Measurements from ENCODE around the gene MAGI1. TPM values are rescaled to one million over a fixed set of nuclear protein-coding genes. Genes with fewer than 3 reads are reported as not detected.

MAGI1 gene
- total RNA-seq, 2 experiments from 2014 or later: 0.21 to 0.24 TPM

DNA sequence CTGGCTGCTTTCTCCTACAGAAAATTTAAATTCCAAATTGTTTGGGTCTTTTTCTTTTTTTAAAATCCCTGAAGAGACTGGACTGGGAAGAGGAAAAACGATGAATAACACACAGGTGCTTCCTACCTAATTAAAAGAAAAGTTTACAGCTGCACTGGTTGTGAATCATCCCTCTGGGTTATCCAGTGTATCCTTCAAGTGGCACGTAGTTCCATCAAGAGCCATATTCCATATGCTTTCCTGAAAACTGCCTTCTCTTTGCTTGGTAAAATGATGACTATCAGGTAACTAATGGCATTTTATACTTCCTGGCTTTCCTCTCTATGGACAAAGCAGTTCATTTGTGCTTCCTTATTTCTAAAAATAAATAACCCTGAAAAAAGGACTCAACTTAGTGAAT lies 123.2 kb downstream of the MAGI1 start:
- CTCF ChIA-PET: no interaction called here
- H3K4me1 Mint-ChIP-seq (ENCODE audit: low read depth): no peaks in the 10 kb centered on the region
- no peaks in the 10 kb centered on the region for H3K27me3 Mint-ChIP-seq
- intact Hi-C loops (cut with micrococcal nuclease): no loop called here
- DNase-seq: no peak
- POLR2A ChIA-PET: no interaction called here
- no peaks in the 10 kb centered on the region for H3K36me3 Mint-ChIP-seq
- peaks cover 2% of the 10 kb centered on the region for H3K9me3 Mint-ChIP-seq
- no peak overlapping the region for H3K27ac Mint-ChIP-seq
- H3K4me3 Mint-ChIP-seq: no peak overlapping the region

DNA sequence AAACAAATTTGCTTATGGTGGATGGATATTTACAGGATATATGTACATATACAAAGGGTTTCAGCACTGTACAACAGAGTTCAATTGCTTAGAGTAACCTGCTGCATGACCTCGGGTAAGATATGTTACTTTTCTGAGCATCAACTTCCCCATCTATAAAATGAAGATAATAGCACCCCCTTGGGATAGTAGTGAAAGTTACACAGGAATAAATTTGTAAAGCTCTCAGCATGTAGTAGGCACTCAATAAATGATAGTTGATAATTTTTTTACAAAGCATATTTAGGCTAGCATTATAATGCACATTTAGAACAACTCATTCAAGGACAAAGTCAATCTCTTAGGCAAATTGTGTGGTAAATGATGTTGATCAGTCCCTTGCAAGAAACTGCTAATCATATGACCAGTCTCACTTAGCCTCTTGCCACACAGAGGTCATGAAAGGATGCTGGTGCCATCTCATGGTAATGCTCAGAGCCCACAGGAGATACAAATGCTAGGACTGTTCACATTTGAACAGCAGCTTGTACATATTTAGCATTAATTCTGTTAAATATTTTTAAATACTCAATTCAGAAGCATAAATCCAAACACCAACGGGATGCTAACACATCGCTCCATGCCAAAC lies 123.9 kb downstream of the MAGI1 start:
- CTCF ChIA-PET: no interaction called here
- Mint-ChIP-seq H3K27me3 (no peaks in the 10 kb centered on the region), H3K27ac (no peak overlapping the region), H3K4me1 (ENCODE audit: low read depth) (no peaks in the 10 kb centered on the region), H3K4me3 (no peak overlapping the region), H3K9me3 (peaks cover 2% of the 10 kb centered on the region), H3K36me3 (no peaks in the 10 kb centered on the region)
- intact Hi-C loops (cut with micrococcal nuclease): no loop called here
- POLR2A ChIA-PET: no interaction called here
- no peak for DNase-seq

- Mint-ChIP-seq H3K4me3 (no peak overlapping the region), H3K9me3 (peaks cover 2% of the 10 kb centered on the region), H3K27me3 (no peaks in the 10 kb centered on the region), H3K36me3 (no peaks in the 10 kb centered on the region), H3K4me1 (ENCODE audit: low read depth) (no peaks in the 10 kb centered on the region), H3K27ac (no peak overlapping the region)
- no peak for DNase-seq
- ChIA-PET POLR2A (no interaction called here), CTCF (no interaction called here)
- intact Hi-C loops (cut with micrococcal nuclease): no loop called here
These were observed 124.5 kb downstream of the MAGI1 start for GRCh38 chr3:65914032-65914739.

DNA sequence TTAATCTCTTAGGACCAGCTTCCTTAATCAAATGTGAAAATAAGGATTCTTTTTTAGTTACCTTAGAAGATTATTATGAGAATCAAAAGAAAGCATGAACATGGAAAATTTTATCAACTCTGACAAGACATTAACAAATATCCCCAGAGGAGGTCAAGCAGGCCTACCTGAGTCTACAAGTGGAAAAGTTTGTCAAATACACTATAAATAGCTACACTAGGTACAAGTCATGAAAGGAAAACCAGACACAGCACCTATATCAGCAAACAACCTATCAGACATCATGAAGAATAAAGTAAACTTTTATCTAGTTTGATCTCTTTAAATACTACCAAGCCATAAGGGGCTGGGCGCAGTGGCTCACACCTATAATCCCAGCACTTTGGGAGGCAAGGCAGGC lies 126.1 kb downstream of the MAGI1 start:
- intact Hi-C loops (cut with micrococcal nuclease): no loop called here
- no peaks in the 10 kb centered on the region for H3K27me3 Mint-ChIP-seq
- no peak overlapping the region for H3K27ac Mint-ChIP-seq
- ChIA-PET CTCF (no interaction called here), POLR2A (no interaction called here)
- no peak overlapping the region for H3K4me3 Mint-ChIP-seq
- peaks cover 2% of the 10 kb centered on the region for H3K9me3 Mint-ChIP-seq
- no peaks in the 10 kb centered on the region for H3K4me1 Mint-ChIP-seq (ENCODE audit: low read depth)
- H3K36me3 Mint-ChIP-seq: no peaks in the 10 kb centered on the region
- DNase-seq: no peak

DNA sequence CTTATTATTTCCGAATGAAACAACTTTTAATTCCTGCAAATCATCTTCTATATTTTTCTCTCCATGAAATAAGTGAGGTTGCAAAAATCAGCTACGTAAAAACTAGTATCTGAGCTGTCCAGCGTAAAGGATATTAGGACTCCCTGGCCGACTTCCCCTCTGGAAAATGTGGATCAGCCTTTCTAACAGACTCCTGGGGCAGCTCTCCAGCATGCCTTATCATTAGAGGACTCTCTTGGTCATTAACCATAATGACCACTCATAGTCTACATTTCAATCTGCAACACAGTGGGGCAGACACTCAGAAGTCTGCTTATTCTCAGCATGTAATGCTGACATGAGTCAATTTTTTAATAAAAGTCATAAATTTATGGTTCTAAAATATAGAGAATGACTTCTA lies 130.1 kb downstream of the MAGI1 start:
- no peak overlapping the region for H3K4me3 Mint-ChIP-seq
- no peaks in the 10 kb centered on the region for H3K4me1 Mint-ChIP-seq (ENCODE audit: low read depth)
- H3K27ac Mint-ChIP-seq: no peak overlapping the region
- CTCF ChIA-PET: no interaction called here
- no peaks in the 10 kb centered on the region for H3K36me3 Mint-ChIP-seq
- H3K9me3 Mint-ChIP-seq: no peaks in the 10 kb centered on the region
- no peaks in the 10 kb centered on the region for H3K27me3 Mint-ChIP-seq
- DNase-seq: no peak
- intact Hi-C loops (cut with micrococcal nuclease): no loop called here
- POLR2A ChIA-PET: no interaction called here

DNA sequence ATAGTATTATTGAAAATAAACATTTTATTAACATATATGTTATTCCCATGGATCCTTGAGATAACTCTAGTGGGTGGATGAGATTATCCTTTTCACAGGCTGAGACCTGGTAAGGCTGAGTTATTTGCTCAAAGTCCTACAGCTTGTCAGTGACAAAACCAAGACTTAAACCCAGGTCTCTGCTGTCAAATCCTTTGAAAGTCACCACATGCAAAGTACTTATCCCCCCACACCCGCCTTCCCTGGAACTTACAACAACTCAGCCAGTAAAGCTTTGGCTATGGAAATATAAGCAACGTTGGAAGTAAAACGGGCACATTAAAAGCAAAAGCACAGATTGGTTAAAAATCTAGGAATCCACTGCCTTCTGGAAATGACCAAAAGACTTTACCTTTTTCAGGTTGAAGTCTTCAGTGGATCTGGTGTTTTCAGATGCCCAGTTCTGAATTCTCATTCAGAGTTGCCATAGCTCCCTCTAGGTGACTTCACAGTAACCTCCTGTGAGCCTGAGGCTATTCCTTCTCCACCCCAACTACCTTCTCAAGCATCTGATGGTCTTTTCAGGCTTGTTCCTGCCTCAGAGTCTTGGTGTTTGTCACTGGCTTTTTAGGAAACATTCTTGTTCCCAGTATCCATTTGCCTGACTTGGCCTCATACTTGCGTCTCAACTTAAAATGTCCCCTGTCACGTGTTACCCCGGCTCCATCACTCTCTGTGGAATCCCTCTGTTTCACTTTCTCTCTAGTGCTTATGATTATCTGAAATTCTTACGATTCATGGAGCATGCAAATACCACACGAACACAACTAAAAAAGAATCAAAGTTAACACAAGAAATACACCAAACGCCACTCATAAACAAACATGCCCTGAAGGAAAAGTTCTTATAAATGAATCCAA lies 131.2 kb downstream of the MAGI1 start:
- Mint-ChIP-seq H3K27me3 (no peaks in the 10 kb centered on the region), H3K4me3 (no peak overlapping the region), H3K4me1 (ENCODE audit: low read depth) (no peaks in the 10 kb centered on the region), H3K36me3 (no peaks in the 10 kb centered on the region), H3K9me3 (no peaks in the 10 kb centered on the region), H3K27ac (no peak overlapping the region)
- POLR2A ChIA-PET: no interaction called here
- intact Hi-C loops (cut with micrococcal nuclease): no loop called here
- DNase-seq: no peak
- CTCF ChIA-PET: no interaction called here

- intact Hi-C loops (cut with micrococcal nuclease): no loop called here
- H3K36me3 Mint-ChIP-seq: no peaks in the 10 kb centered on the region
- DNase-seq: no peak
- ChIA-PET CTCF (no interaction called here), POLR2A (no interaction called here)
- no peak overlapping the region for H3K4me3 Mint-ChIP-seq
- H3K27ac Mint-ChIP-seq: no peak overlapping the region
- H3K4me1 Mint-ChIP-seq (ENCODE audit: low read depth): no peaks in the 10 kb centered on the region
- H3K9me3 Mint-ChIP-seq: no peaks in the 10 kb centered on the region
- H3K27me3 Mint-ChIP-seq: no peaks in the 10 kb centered on the region
These were observed 132.9 kb downstream of the MAGI1 start for GRCh38 chr3:65905771-65906170.

- no peaks in the 10 kb centered on the region for H3K27me3 Mint-ChIP-seq
- no peak overlapping the region for H3K27ac Mint-ChIP-seq
- ChIA-PET POLR2A (no interaction called here), CTCF (no interaction called here)
- intact Hi-C loops (cut with micrococcal nuclease): no loop called here
- H3K9me3 Mint-ChIP-seq: no peaks in the 10 kb centered on the region
- no peaks in the 10 kb centered on the region for H3K36me3 Mint-ChIP-seq
- no peak for DNase-seq
- H3K4me1 Mint-ChIP-seq (ENCODE audit: low read depth): no peaks in the 10 kb centered on the region
- H3K4me3 Mint-ChIP-seq: no peak overlapping the region
These were observed 134.7 kb downstream of the MAGI1 start for GRCh38 chr3:65904016-65904415.

DNA sequence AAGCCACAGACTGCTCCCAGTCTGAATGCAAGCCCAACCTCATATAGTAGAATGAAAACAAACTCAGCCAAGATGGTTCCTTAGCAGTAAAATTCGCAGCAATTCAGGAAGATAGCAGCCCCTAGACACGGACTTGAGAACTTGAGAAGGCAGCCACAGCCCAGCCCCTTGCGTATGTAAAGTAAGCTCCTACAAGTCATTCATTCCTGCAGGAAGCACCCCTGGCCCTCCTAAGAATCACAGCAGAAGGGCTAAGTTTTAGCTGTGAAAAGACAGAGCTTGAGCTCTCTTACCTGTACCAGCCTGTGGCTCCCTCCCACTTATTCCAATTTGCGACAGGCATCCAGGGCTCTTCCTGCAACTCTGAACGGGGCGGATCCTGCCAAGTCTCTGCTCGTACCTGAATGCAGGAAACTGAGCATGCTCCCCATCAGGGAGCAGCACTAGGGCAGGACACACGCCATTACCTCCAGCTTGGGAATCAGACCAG lies 136.4 kb downstream of the MAGI1 start:
- intact Hi-C loops (cut with micrococcal nuclease): no loop called here
- Mint-ChIP-seq H3K27ac (no peak overlapping the region), H3K4me3 (no peak overlapping the region), H3K27me3 (no peaks in the 10 kb centered on the region), H3K9me3 (no peaks in the 10 kb centered on the region), H3K36me3 (no peaks in the 10 kb centered on the region), H3K4me1 (ENCODE audit: low read depth) (no peaks in the 10 kb centered on the region)
- ChIA-PET CTCF (interaction anchor here (0.8 kb wide), 1 partner anchor 171 kb away, joined by 3 read pairs; no protein-coding TSS in a partner anchor), POLR2A (no interaction called here)
- no peak for DNase-seq

GRCh38 chr3:65901226-65901625 lies 137.5 kb downstream of the MAGI1 start:
- Mint-ChIP-seq H3K27ac (no peak overlapping the region), H3K4me1 (ENCODE audit: low read depth) (no peaks in the 10 kb centered on the region), H3K27me3 (no peaks in the 10 kb centered on the region), H3K4me3 (no peak overlapping the region), H3K9me3 (no peaks in the 10 kb centered on the region), H3K36me3 (no peaks in the 10 kb centered on the region)
- no peak for DNase-seq
- intact Hi-C loops (cut with micrococcal nuclease): no loop called here
- POLR2A ChIA-PET: no interaction called here
- CTCF ChIA-PET: no interaction called here

GRCh38 chr3:65899226-65899625 lies 139.5 kb downstream of the MAGI1 start:
- no peak for DNase-seq
- H3K27ac Mint-ChIP-seq: no peak overlapping the region
- ChIA-PET CTCF (no interaction called here), POLR2A (no interaction called here)
- H3K4me1 Mint-ChIP-seq (ENCODE audit: low read depth): no peaks in the 10 kb centered on the region
- intact Hi-C loops (cut with micrococcal nuclease): no loop called here
- H3K36me3 Mint-ChIP-seq: no peaks in the 10 kb centered on the region
- no peaks in the 10 kb centered on the region for H3K27me3 Mint-ChIP-seq
- H3K9me3 Mint-ChIP-seq: no peaks in the 10 kb centered on the region
- H3K4me3 Mint-ChIP-seq: no peak overlapping the region

- Mint-ChIP-seq H3K4me1 (ENCODE audit: low read depth) (no peaks in the 10 kb centered on the region), H3K36me3 (no peaks in the 10 kb centered on the region), H3K27me3 (no peaks in the 10 kb centered on the region), H3K4me3 (no peak overlapping the region), H3K27ac (no peak overlapping the region), H3K9me3 (no peaks in the 10 kb centered on the region)
- DNase-seq: no peak
- intact Hi-C loops (cut with micrococcal nuclease): no loop called here
- ChIA-PET CTCF (no interaction called here), POLR2A (no interaction called here)
These were observed 141.0 kb downstream of the MAGI1 start for GRCh38 chr3:65897766-65898165.

Measured in activated CD4-positive, alpha-beta memory T cell treated with anti-CD3 and anti-CD28 coated beads for 36 hours (primary cell).